HG03095 (cell line): ENCODE measurements around the gene TEDDM1.

Experiments used
- ATAC-seq: cut with Tn5 transposase; IDR thresholded peaks from one replicate; pipeline ENCODE4 v1.9.1; 2021; ENCODE audit warnings: moderate library complexity; ENCODE audit not compliant: unreplicated experiment

The TEDDM1 gene

GRCh38 chr1:182407724-182408123 lies 7.3 kb upstream of the TEDDM1 start:
- no peak for ATAC-seq

DNA sequence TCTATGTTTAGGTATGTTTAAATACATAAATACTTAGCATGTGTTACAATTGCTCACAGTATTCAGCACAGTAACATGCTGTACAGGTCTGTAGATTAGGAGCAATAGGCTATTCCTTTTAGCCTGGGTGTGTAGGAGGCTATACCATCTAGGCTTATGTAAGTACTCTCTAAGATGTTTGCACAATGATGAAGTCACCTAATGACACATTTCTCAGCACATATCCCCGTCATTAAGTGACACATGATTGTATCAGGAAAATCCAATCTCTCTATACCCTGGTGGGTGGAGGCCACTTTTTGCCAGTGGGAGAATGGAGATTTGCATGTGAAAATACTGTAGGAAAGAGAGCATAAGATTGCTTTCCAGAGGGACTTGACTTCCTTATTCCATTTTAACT lies 5.5 kb upstream of the TEDDM1 start:
- ATAC-seq, result no peak

DNA sequence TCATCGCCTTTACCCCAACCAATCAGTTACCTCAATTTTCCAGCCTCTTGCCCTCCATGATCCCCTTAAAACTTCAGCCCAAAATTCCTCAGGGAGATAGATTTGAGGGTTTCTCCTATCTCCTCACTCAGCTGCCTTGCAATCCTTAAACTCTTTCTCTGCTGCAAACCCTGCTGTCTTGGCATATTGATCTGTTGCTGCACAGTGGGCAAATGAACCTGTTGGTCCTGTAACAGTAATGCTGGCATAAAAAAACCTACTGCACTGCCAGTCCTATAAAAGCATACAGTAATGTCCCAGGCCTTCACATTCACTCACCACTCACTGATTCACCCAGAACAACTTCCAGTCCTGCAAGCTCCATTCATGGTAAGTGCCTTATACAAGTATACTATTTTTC lies 5.1 kb upstream of the TEDDM1 start:
- ATAC-seq, result no peak

DNA sequence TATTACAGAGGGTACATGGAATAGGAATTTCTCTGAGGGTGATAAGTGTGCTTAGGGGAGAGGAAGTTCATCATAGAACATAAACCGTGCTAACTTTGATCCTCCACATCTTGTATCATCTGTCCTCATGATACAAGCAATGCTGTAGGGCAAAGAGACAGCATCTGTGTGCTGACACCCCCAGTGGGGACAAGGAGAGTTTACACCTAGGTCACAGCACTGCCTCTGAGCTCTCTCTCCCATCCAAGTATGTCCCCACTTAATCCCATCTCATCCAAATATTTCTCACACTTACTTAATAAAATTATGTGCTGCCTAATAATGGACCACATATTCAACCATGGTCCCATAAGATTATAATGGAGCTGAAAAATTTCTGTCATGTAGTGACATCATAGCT lies 4.3 kb upstream of the TEDDM1 start:
- no peak for ATAC-seq

DNA sequence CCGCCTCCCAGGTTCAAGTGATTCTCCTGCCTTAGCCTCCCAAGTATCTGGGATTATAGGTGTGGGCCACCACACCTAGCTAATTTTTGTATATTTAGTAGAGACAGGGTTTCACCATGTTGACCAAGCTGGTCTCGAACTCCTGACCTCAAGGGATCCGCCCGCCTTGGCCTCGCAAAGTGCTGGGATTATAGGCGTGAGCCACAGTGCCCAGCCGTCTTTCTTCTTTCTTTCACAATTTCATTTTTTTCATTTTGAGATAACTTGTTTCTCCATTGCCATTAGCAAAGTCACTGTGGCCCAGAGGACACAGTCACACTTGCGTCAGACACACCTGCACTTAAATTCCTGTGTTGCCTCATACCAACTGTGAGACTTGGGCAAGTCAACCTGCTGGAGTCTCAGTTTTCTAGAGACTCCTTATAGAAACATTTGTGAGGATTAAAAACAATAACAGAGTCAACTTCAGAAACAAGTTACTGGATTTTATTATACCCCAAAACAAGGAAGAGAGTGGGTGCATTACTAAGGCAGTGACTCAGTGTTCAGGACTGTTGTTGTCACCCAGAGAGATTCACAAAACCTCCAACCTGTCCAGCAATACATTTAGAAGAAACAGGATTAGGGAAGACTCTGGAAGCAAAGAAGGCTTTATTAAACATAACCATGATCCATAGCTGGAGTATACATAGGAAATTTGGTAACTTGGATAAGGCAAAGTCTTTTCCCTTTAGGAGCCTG lies 2.6 kb downstream of the TEDDM1 start:
- ATAC-seq, result no peak

DNA sequence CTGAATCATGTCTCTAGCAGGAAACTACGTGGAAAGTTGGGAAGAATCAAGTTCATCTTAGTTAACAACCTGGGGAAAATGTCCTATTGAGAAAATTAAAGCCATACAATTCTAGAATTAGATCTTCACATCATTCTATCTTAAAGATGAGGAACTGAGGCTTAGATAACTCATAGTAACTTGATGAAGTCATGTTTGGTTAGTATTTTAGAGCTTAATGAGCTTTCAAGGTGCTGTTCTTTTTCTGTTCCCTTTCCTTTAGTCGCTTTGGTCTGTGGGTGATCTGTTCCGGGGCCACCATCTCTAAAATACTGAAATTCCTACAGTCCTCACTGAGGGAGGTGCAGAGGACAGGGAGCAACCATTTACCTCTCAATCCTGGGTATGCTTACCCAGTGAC lies 4.6 kb downstream of the TEDDM1 start:
- no peak for ATAC-seq

GRCh38 chr1:182394055-182394775 lies 6.3 kb downstream of the TEDDM1 start:
- no peak for ATAC-seq

DNA sequence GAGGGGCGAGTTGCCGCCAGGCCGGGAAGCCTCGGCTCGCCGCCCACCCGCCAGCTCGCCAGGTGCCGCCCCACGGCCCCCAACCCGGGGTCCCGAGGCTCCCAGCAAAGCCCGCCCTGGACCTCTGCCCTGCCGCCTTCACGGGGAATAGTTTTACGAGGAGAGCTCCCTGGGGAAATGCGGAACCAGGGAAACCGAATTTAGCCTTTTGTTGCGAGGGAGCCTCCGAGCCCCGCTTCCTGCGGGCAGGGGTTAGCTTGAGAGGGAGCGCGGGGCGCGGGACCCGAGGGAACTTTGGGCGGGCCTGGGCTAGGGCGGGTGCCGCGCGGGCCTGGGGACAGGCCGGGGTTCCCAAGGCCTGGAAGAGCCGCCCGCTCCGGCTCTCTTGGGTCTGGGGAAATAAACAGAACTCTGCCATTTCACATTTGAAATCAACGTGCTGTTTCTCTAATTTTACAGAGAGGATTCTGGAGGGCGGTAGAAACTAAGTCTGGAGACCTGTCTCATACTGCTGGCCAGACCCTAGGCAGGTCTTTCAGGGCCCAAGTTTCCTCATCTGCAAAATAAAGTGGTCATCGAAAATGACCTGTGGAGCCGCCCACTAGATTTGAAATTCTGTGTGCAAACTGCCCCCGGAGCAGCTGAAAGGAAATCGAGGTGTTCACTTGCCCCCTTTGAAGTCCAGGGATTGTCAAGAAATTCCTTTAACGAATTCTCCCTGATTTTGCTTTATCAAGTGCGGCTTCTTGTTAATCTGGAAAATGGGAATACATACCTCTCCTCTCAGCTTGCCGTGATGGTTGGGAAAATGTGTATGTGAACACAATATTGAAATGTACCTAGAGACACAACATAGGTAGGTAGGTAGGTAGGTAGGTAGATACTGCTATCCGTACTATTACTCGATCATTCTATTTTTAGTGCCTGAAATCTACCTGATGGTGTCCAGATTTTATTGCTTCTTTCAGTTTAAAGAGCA lies 8.1 kb downstream of the TEDDM1 start:
- ATAC-seq, result peak; percentile 19

DNA sequence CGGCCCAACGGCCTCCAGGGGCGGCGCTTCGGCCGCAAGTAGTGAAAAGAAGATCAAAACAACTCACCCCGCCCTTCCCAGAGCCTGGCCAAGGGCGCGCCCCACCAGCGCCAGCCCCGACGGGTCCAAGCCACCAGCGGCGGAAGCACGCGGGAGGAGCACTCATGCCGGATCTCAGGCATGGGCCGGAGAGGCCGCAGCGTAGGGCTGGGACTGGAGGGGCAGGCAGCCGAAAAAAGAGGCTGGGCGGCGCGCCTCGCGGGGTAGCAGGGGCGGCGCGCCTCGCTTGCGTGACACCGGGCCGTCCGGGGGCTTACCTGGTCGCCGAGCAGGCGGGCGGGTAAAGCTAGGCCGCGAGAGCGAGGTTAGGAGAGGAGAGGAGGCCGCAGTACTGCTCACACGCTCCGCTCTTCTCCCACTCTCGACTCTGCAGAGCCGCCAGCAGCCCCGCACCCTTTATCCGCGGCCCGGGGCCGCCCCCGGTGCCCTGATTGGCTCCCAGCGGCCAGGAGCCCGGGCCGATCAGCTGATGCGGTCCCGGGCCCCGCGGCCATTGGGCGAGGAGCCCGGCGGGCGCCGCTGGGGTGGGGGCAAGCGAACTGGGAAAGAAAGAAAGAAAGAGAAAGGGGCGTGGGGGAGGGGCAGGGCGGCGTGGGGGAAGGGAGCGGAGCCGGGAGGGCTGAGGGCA lies 9.0 kb downstream of the TEDDM1 start, which contains the start of gene GLUL:
TSS of gene GLUL (minus strand) at position 429 of the 688 bp plus-strand sequence. CDS start 3,053 bp downstream, outside the sequence.
- peak; percentile 74 for ATAC-seq

- peak; percentile 2 for ATAC-seq
Measured at GRCh38 chr1:182391028-182391361, 9.5 kb downstream of the TEDDM1 start.

DNA sequence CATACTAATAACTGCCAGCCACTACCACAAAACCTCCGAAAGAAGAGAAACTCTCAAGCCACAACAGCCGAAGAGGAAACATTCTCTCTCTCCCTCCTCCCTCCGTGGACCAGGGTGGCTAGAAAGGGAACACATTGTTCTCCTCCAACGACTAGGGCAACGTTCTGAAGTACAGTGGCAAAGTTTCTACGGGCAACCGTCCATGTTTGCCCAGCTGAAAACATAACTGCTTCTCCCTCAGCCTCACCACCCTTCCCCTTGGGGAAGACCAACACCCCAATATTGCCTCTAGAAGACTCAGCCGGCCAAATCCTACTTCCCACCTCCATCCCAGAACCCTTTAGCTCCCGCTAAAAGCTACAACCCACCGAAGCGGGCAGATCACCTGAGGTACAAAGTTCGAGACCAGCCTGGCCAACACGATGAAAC lies 10.8 kb downstream of the TEDDM1 start:
- ATAC-seq, result no peak

- no peak for ATAC-seq
Measured at GRCh38 chr1:182388392-182389134, 11.9 kb downstream of the TEDDM1 start.

DNA sequence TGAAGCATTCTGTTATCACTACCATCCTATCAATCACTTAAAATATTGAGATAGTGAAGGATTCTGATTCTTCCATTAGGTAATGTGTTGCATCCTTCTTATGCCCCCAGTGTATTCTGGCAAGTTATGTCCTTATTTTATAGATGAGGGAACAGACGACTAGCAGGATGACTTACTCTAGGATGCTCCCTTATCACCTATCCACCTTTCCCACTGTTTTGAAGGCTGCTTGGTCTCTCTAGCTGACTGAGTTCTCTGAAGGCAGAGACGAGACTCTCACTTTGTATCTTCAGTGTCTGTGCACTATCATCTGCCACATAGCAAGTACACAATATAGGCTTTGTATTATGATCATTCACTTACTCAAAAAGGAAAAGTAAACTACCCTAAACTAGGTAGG lies 12.9 kb downstream of the TEDDM1 start:
- no peak for ATAC-seq

GRCh38 chr1:182386980-182387379 lies 13.5 kb downstream of the TEDDM1 start:
- ATAC-seq, result no peak

DNA sequence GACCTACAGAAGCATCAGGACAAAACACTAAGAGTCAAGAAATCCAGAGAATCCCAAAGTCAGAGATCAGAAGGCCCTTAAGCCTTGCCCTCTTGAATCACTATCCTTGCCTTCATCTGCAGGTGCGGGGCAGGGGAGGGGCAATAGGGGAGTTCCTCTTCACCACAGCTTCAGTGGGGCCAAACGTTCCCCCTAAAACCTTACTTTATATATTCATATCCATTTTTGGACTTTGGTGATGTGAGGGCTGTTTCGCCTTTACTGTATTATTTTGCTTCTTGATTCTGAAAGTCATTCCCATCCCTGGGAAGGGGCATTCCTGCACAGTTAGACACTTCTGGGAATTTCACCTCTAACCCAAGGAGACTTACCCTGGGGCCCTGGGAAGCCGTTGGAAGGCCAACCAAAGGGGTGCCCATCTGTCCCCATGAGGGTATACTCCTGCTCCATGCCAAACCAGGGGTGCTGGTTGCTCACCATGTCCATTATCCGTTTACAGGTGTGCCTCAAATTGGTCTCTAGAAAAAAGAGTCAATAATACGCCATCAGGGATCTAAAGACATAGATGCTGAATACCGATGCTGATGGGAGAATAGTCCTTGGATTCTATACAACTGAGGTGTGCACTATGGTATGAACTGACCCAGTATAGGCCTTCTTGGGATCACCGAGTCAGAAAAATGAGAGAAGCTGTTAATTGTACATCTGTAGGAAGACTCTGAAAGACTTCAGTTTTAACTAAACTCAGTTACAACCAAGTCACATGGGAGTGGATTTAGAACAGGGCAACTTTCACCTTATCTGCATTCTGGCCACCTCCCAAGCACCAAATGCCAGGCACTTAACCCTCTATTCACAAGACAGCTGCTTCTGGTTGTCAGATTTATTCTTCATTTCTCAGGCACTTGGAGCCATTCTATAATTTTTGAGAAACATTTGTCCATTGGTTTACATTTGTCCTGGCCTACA lies 14.3 kb downstream of the TEDDM1 start:
- ATAC-seq, result no peak

GRCh38 chr1:182384387-182384960 lies 16.0 kb downstream of the TEDDM1 start:
- ATAC-seq, result no peak

DNA sequence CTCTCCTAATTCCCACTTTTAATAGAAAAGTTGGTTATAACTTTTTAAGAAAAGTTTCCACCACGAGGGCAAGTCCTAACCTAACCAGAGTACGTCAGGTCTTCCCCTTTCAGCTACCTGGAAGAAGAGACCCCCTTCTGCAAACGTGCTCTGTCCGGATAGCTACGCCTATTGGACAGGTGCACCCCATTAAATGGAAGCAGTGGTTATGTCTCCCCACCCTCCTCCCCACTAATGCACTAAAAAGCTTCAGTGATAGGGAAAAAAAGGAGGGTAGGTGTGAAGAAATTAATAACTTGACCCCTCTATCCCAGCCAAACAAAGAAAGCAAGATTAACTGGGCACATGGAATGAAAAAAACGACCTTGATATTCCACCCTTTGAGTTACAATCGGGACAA lies 16.5 kb downstream of the TEDDM1 start:
- ATAC-seq, result no peak

DNA sequence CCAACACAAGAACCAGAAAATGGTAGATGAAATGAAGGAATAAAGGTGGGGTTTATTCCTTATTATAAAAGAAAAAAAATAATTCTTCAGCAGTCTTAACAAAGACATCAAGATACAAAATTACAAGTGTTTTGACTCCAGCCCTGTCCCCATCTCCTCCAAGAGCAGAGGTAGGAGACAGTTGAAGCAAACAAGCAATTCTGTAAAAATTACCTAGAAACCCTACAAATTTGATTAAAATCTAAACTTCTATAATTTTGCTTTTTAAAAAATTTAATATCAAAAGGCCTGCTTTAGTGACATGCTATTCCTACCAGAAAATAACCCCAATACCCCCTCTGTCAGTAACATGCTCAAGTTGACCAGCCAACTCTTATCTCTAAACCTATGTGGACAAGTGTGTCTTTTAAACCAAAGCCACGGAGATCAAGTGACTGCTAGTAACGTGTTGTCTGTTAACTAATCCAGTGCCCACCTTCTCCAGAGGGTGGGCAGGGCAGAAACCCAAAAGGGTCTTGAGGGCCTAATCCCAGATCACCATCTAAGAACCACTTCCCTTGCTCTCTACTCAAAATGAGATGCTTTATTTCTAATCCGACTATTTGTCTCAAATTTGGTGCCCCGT lies 17.3 kb downstream of the TEDDM1 start:
- no peak for ATAC-seq
